Rectal smooth muscle tissue (tissue), 1 donor: ENCODE results near the gene ACMSD.
"Not testable (repeated sequence)": the region's sequence is repeated elsewhere in the genome, so short reads cannot be mapped to it uniquely, and the experiment has no call there.

ENCODE experiments used
- H3K27ac ChIP-seq: one replicate; pipeline ENCODE4 v1.7.0; 2013; ENCODE audit warnings: low read depth, low read length, inconsistent platforms
- H3K27me3 ChIP-seq: one replicate; pipeline ENCODE4 v1.7.0; 2013; ENCODE audit warnings: low read length; ENCODE audit not compliant: control insufficient read depth, insufficient read depth
- H3K36me3 ChIP-seq: one replicate; pipeline ENCODE4 v1.7.0; 2013; ENCODE audit warnings: low read length; ENCODE audit not compliant: control insufficient read depth, insufficient read depth
- H3K4me1 ChIP-seq: one replicate; pipeline ENCODE4 v1.7.0; 2013; ENCODE audit warnings: low read length; ENCODE audit not compliant: control insufficient read depth, insufficient read depth
- H3K4me3 ChIP-seq: one replicate; pipeline ENCODE4 v1.7.0; 2013; ENCODE audit warnings: low read length
- H3K9ac ChIP-seq: one replicate; pipeline ENCODE4 v1.7.0; 2013; ENCODE audit warnings: low read length

The ACMSD gene

GRCh38 chr2:134823832-134824231 is 14.6 kb upstream of the ACMSD start:
- no peaks in the 10 kb centered on the region for H3K4me1 ChIP-seq
- no peak overlapping the region for H3K27ac ChIP-seq

GRCh38 chr2:134825716-134826115 is 12.7 kb upstream of the ACMSD start:
- not testable (repeated sequence) for H3K9ac ChIP-seq, H3K36me3 ChIP-seq, H3K4me1 ChIP-seq, H3K27ac ChIP-seq, H3K4me3 ChIP-seq, H3K27me3 ChIP-seq

More at GRCh38 chr2:134823832-134824231, 14.6 kb upstream of the ACMSD start:
- Histone ChIP-seq H3K27me3 (no peaks in the 10 kb centered on the region), H3K36me3 (no peaks in the 10 kb centered on the region), H3K9ac (no peak overlapping the region), H3K4me3 (no peak overlapping the region)

- H3K36me3 ChIP-seq: no peaks in the 10 kb centered on the region
- no peak overlapping the region for H3K27ac ChIP-seq
- no peak overlapping the region for H3K9ac ChIP-seq
- H3K4me1 ChIP-seq: no peaks in the 10 kb centered on the region
- no peaks in the 10 kb centered on the region for H3K27me3 ChIP-seq
- no peak overlapping the region for H3K4me3 ChIP-seq
These were observed 2.9 kb upstream of the ACMSD start for GRCh38 chr2:134835471-134835870.

- H3K4me1 ChIP-seq: no peaks in the 10 kb centered on the region
- H3K9ac ChIP-seq: no peak overlapping the region
- no peaks in the 10 kb centered on the region for H3K27me3 ChIP-seq
- H3K36me3 ChIP-seq: no peaks in the 10 kb centered on the region
- H3K4me3 ChIP-seq: no peak overlapping the region
- H3K27ac ChIP-seq: no peak overlapping the region
These were observed 1.4 kb upstream of the ACMSD start for GRCh38 chr2:134836986-134837385.

- no peaks in the 10 kb centered on the region for H3K36me3 ChIP-seq
- H3K9ac ChIP-seq: no peak overlapping the region
- H3K4me1 ChIP-seq: no peaks in the 10 kb centered on the region
- H3K4me3 ChIP-seq: no peak overlapping the region
- no peak overlapping the region for H3K27ac ChIP-seq
- no peaks in the 10 kb centered on the region for H3K27me3 ChIP-seq
These were observed 1.2 kb downstream of the ACMSD start for GRCh38 chr2:134839649-134840048.

- no peak overlapping the region for H3K9ac ChIP-seq
- H3K36me3 ChIP-seq: no peaks in the 10 kb centered on the region
- no peak overlapping the region for H3K4me3 ChIP-seq
- no peak overlapping the region for H3K27ac ChIP-seq
- H3K27me3 ChIP-seq: no peaks in the 10 kb centered on the region
- H3K4me1 ChIP-seq: no peaks in the 10 kb centered on the region
These were observed 4.6 kb downstream of the ACMSD start for GRCh38 chr2:134842930-134843490.

- no peaks in the 10 kb centered on the region for H3K27me3 ChIP-seq
- H3K36me3 ChIP-seq: no peaks in the 10 kb centered on the region
- H3K27ac ChIP-seq: no peak overlapping the region
- H3K9ac ChIP-seq: no peak overlapping the region
- no peak overlapping the region for H3K4me3 ChIP-seq
- H3K4me1 ChIP-seq: no peaks in the 10 kb centered on the region
These were observed 5.6 kb downstream of the ACMSD start for GRCh38 chr2:134843968-134844367.

- no peaks in the 10 kb centered on the region for H3K27me3 ChIP-seq
- no peak overlapping the region for H3K9ac ChIP-seq
- no peak overlapping the region for H3K27ac ChIP-seq
- H3K4me1 ChIP-seq: no peaks in the 10 kb centered on the region
- H3K36me3 ChIP-seq: no peaks in the 10 kb centered on the region
- no peak overlapping the region for H3K4me3 ChIP-seq
These were observed 6.6 kb downstream of the ACMSD start for GRCh38 chr2:134845028-134845427.

- Histone ChIP-seq H3K4me3 (no peak overlapping the region), H3K4me1 (no peaks in the 10 kb centered on the region)
These were observed 7.3 kb downstream of the ACMSD start for GRCh38 chr2:134845719-134846118.

GRCh38 chr2:134846213-134846612 is 7.8 kb downstream of the ACMSD start:
- H3K4me3 ChIP-seq: no peak overlapping the region
- no peak overlapping the region for H3K9ac ChIP-seq
- no peak overlapping the region for H3K27ac ChIP-seq
- H3K27me3 ChIP-seq: no peaks in the 10 kb centered on the region
- no peaks in the 10 kb centered on the region for H3K4me1 ChIP-seq
- no peaks in the 10 kb centered on the region for H3K36me3 ChIP-seq

More at GRCh38 chr2:134845719-134846118, 7.3 kb downstream of the ACMSD start:
- H3K27ac ChIP-seq: no peak overlapping the region
- H3K27me3 ChIP-seq: no peaks in the 10 kb centered on the region
- H3K36me3 ChIP-seq: no peaks in the 10 kb centered on the region
- H3K9ac ChIP-seq: no peak overlapping the region

- H3K4me1 ChIP-seq, H3K27me3 ChIP-seq, H3K4me3 ChIP-seq, H3K27ac ChIP-seq, H3K9ac ChIP-seq, H3K36me3 ChIP-seq: not testable (repeated sequence)
These were observed 9.2 kb downstream of the ACMSD start for GRCh38 chr2:134847582-134847981.

- Histone ChIP-seq H3K27me3 (no peaks in the 10 kb centered on the region), H3K4me3 (no peak overlapping the region), H3K36me3 (no peaks in the 10 kb centered on the region), H3K4me1 (no peaks in the 10 kb centered on the region), H3K9ac (no peak overlapping the region), H3K27ac (no peak overlapping the region)
These were observed 14.1 kb downstream of the ACMSD start for GRCh38 chr2:134852518-134852917.

GRCh38 chr2:134855709-134856108 is 17.3 kb downstream of the ACMSD start:
- no peak overlapping the region for H3K27ac ChIP-seq
- no peak overlapping the region for H3K9ac ChIP-seq
- no peaks in the 10 kb centered on the region for H3K27me3 ChIP-seq
- H3K4me3 ChIP-seq: no peak overlapping the region
- H3K4me1 ChIP-seq: no peaks in the 10 kb centered on the region
- H3K36me3 ChIP-seq: no peaks in the 10 kb centered on the region
